ENCODE measurements around the gene ERBIN. TPM values are rescaled to one million over a fixed set of nuclear protein-coding genes. Genes with fewer than 3 reads are reported as not detected.

ERBIN gene
- total and polyA plus RNA-seq, 9 of the 15 experiments (the other 6 are each of a cell fraction or from before 2014, with no cell fraction given): 11.9 to 72.8 (median 41.7) TPM

DNA sequence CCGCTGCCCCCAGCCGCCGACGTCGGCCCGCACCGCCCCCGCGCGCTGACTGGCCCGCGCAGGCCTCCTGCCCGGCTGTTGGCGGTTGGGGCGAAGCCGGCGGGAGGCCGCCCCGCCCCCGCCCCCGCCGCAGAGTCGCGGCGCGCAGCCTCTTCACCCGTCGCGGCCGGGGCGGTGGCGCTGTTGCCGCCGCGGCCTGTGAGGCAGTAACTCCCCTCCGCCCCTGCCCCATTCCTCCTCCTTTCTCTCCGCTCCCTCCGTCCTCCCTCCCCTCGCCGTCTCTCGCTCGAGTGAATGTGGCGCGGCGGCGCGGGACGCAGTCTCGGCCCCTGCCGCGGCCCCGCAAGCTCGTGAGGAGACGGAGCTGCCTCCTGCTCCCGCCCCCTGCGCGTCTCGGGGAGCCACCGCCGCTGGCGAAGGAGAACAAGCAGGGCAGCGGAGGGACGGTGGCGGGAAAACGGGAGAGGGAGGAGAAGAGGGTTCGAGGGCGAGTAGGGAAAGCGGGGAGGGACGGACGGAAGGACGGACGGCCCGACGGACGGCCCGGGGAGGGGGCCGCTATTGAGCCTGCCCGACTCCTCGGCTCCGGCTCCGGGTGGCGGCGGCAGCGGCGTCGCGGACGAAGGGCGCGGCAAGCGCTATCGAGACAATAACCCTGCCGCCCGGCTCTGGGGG lies 637 bp upstream of the ERBIN start (continued):
- TF ChIP-seq POU5F1 (IDR thresholded peaks at IDR 0.05; ENCODE audit: borderline replicate concordance, low read depth, low read length, partially characterized antibody): no peak
- TF ChIP-seq, protein P1, sequence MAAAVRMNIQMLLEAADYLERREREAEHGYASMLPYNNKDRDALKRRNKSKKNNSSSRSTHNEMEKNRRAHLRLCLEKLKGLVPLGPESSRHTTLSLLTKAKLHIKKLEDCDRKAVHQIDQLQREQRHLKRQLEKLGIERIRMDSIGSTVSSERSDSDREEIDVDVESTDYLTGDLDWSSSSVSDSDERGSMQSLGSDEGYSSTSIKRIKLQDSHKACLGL (CRISPR knock-in tag; IDR thresholded peaks at IDR 0.05; ENCODE audit: borderline replicate concordance, poor library complexity, severe bottlenecking): peak; percentile 3
- TF ChIP-seq, protein P2, sequence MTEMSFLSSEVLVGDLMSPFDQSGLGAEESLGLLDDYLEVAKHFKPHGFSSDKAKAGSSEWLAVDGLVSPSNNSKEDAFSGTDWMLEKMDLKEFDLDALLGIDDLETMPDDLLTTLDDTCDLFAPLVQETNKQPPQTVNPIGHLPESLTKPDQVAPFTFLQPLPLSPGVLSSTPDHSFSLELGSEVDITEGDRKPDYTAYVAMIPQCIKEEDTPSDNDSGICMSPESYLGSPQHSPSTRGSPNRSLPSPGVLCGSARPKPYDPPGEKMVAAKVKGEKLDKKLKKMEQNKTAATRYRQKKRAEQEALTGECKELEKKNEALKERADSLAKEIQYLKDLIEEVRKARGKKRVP (CRISPR knock-in tag; IDR thresholded peaks at IDR 0.05): peak; percentile 42; the same call in 1 of the 2 replicates
- TF ChIP-seq, protein P3, sequence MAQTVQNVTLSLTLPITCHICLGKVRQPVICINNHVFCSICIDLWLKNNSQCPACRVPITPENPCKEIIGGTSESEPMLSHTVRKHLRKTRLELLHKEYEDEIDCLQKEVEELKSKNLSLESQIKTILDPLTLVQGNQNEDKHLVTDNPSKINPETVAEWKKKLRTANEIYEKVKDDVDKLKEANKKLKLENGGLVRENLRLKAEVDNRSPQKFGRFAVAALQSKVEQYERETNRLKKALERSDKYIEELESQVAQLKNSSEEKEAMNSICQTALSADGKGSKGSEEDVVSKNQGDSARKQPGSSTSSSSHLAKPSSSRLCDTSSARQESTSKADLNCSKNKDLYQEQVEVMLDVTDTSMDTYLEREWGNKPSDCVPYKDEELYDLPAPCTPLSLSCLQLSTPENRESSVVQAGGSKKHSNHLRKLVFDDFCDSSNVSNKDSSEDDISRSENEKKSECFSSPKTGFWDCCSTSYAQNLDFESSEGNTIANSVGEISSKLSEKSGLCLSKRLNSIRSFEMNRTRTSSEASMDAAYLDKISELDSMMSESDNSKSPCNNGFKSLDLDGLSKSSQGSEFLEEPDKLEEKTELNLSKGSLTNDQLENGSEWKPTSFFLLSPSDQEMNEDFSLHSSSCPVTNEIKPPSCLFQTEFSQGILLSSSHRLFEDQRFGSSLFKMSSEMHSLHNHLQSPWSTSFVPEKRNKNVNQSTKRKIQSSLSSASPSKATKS (CRISPR knock-in tag; IDR thresholded peaks at IDR 0.05): 0 out of 2 replicates have a peak, but pooled peaks have one; percentile 56
- no peak for TF ChIP-seq SMAD3 (CRISPR knock-in tag; conservative IDR thresholded peaks at IDR 0.05)
- TF ChIP-seq HDAC6 (IDR thresholded peaks at IDR 0.05; ENCODE audit: low read depth, low read length): no peak
- no peak for TF ChIP-seq PTBP1 (IDR thresholded peaks at IDR 0.05; ENCODE audit: low read depth, low read length)
- no peak for TF ChIP-seq ZNF785 (CRISPR knock-in tag; IDR thresholded peaks at IDR 0.05)
- TF ChIP-seq, protein P4, sequence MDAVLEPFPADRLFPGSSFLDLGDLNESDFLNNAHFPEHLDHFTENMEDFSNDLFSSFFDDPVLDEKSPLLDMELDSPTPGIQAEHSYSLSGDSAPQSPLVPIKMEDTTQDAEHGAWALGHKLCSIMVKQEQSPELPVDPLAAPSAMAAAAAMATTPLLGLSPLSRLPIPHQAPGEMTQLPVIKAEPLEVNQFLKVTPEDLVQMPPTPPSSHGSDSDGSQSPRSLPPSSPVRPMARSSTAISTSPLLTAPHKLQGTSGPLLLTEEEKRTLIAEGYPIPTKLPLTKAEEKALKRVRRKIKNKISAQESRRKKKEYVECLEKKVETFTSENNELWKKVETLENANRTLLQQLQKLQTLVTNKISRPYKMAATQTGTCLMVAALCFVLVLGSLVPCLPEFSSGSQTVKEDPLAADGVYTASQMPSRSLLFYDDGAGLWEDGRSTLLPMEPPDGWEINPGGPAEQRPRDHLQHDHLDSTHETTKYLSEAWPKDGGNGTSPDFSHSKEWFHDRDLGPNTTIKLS (IDR thresholded peaks at IDR 0.05; ENCODE audit: borderline replicate concordance, low read depth): no peak
- TF ChIP-seq TCF3 (CRISPR knock-in tag; IDR thresholded peaks at IDR 0.05): no peak
- peak; percentile 35; the same call in 1 of the 2 replicates for TF ChIP-seq MBD2 (IDR thresholded peaks at IDR 0.05; ENCODE audit: borderline replicate concordance, low read depth)
- no peak for TF ChIP-seq RNF2 (IDR thresholded peaks at IDR 0.05)
- TF ChIP-seq HDGF (IDR thresholded peaks at IDR 0.05): no peak
- TF ChIP-seq NBN (IDR thresholded peaks at IDR 0.05; ENCODE audit: low read depth): no peak
- no peak for TF ChIP-seq NR4A1 (CRISPR knock-in tag; IDR thresholded peaks at IDR 0.05)
- peak; percentile 48; the same call in 1 of the 2 replicates for TF ChIP-seq NR4A1 (tag; IDR thresholded peaks at IDR 0.05)
- TF ChIP-seq, protein P5, sequence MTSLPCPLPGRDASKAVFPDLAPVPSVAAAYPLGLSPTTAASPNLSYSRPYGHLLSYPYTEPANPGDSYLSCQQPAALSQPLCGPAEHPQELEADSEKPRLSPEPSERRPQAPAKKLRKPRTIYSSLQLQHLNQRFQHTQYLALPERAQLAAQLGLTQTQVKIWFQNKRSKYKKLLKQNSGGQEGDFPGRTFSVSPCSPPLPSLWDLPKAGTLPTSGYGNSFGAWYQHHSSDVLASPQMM (CRISPR knock-in tag; IDR thresholded peaks at IDR 0.05): no peak
- TF ChIP-seq, protein P6, sequence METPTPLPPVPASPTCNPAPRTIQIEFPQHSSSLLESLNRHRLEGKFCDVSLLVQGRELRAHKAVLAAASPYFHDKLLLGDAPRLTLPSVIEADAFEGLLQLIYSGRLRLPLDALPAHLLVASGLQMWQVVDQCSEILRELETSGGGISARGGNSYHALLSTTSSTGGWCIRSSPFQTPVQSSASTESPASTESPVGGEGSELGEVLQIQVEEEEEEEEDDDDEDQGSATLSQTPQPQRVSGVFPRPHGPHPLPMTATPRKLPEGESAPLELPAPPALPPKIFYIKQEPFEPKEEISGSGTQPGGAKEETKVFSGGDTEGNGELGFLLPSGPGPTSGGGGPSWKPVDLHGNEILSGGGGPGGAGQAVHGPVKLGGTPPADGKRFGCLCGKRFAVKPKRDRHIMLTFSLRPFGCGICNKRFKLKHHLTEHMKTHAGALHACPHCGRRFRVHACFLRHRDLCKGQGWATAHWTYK (CRISPR knock-in tag; IDR thresholded peaks at IDR 0.05): peak; percentile 62; the same call in 1 of the 2 replicates
- no peak for TF ChIP-seq ZFP1 (CRISPR knock-in tag; IDR thresholded peaks at IDR 0.05)
- no peak for TF ChIP-seq ZEB2 (IDR thresholded peaks at IDR 0.05)
- TF ChIP-seq MTA3 (IDR thresholded peaks at IDR 0.05; ENCODE audit: borderline replicate concordance): peak; percentile 65

All from K562 (cell line).